Activated CD4-positive, alpha-beta T cell treated with anti-CD3 and anti-CD28 coated beads, Interleukin-2, amount 50 U/mL, for 16 hours (primary cell): Measurements from ENCODE around the gene XPR1.

Experiments used
- DNase-seq: peaks from one replicate; pipeline ENCODE4 v3.0.0-alpha.2; 2020

XPR1 gene

DNA sequence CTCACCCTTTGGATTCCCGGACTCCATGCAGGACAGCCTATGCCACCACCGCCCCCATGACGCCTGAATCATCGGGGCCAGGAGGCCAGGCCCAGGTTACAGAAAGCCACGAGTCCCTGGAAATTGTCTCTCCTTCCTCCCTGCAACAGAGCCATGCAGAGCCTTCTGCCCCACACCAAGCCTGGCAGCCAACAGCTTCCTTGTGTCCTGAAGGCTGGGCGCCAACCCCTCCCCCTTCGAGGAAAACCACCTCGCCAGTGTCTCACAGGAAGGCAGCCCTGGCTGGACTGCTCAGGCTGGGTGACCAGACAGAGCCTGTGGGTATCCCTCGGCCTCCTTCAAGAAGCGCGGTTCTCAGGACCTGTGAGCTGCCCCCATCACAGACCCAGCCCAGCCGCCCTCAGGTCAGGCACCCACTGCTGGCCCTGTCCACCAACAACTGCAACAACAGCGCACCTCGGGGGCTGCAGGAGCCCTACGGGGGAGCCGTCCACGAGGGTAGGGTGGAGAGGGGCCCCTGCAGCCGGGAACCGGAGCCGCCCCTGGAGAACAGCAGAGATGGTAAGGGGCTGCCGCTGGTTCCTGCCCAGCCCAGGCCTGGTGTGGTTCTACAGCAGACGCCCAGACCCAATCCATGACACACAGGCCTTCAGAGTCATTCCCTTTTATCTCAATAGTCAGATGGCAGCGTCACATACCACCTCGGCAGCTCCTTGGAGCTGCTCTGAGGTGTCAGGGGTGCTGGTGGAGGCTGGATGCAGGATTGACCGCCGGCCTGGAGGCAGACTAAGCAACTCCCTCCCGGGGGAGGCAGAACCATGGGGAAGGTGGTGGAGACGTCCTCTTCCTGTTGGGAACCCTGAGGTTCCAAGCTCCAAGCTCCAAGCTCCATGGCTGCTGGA, 304.5 kb downstream of the XPR1 start:
- DNase-seq: no peak

- no peak for DNase-seq
Observed at GRCh38 chr1:180937012-180937372, 305.2 kb downstream of the XPR1 start.

DNA sequence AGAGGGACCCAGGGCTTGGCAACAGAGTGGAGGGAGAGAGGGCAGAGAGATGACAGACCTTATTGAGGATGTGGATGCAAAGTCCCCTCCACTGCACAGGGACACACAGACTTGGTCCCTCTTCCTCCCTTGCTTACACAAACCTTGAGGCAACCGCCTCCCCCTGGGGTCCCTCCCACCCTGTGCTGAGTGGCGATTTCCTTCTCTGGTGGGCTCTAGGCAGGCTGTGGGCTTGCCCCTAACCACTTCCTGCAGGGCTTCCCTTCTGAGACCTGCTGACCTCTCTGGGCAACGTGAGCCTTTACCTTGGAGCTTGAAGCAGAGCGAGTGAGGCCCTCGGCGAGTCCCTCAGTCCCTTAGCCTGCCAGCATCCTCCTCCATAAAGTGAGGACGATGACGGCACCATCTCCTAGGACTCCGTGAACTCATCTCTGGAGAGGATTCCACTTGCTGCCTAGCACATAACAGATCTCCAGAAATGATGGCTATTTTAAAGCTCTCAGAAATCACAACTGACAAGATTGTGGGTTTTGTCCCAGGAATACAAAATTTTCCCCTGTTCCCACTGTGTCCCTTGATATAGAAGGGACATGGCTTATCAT, 305.9 kb downstream of the XPR1 start:
- DNase-seq: no peak

GRCh38 chr1:180939073-180939710, 307.4 kb downstream of the XPR1 start:
- DNase-seq: no peak

DNA sequence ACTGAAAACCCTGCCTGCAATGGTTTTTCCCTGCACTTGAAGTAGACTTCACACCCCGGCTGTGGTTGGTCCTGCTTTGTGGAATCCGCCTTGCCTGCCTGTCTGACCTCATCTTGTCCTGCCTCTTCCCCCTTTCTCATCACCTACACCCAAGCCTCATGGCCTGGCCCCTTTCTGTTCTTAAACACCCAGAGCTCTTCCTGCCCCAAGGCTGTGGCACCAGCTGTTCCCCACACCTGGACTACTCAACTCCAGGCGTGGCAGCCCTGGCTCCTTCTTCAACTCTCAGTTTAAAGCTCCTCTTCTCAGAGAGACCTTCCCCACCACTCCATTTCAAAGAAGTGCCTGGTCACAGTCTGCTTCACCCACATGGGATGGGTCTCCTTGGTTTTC, 307.9 kb downstream of the XPR1 start:
- DNase-seq: no peak
